WTC11 (cell line): ENCODE data around the gene ITPK1. TPM values are rescaled to one million over a fixed set of nuclear protein-coding genes. Genes with fewer than 3 reads are reported as not detected.

Experiments
- ATAC-seq: fragments of 200-7000 bp; cut with Tn5 transposase; 2 replicates; pipeline ENCODE4 v1.10.0; 2021; ENCODE audit warnings: mild to moderate bottlenecking, moderate library complexity
- Bru-seq: library from RNA; stranded (reverse); fragments of 400-500 nt; gene quantifications from one replicate; lab custom pipeline; 2021; lab: Mats Ljungman, UMichigan
- CTCF ChIA-PET: fragments of 300-600 bp; sonication (Branson Sonifier 250); formaldehyde crosslinking; loops from one replicate; lab custom pipeline; 2021; ENCODE audit warnings: antibody characterized with exemption; lab: Charles Lee
- POLR2A ChIA-PET: fragments of 350-600 bp; sonication (Branson Sonifier 250); formaldehyde crosslinking; loops from one replicate; lab custom pipeline; 2021; ENCODE audit warnings: antibody characterized with exemption; lab: Charles Lee
- DNase-seq: peaks from one replicate; pipeline ENCODE4 v3.0.0; 2021; ENCODE audit warnings: low spot score
- H3K27ac Mint-ChIP-seq: 2 replicates; pipeline ENCODE4 v1.8.0; 2021; ENCODE audit warnings: mixed read lengths
- H3K27me3 Mint-ChIP-seq: 2 replicates; pipeline ENCODE4 v1.8.0; 2021; ENCODE audit warnings: low read depth, mild to moderate bottlenecking, moderate library complexity, mixed read lengths
- H3K36me3 Mint-ChIP-seq: 2 replicates; pipeline ENCODE4 v1.8.0; 2021; ENCODE audit warnings: mixed read lengths
- H3K4me1 Mint-ChIP-seq: 2 replicates; pipeline ENCODE4 v1.8.0; 2022; ENCODE audit warnings: mixed read lengths
- H3K4me3 Mint-ChIP-seq: 2 replicates; pipeline ENCODE4 v1.8.0; 2021; ENCODE audit warnings: mild to moderate bottlenecking, moderate library complexity, mixed read lengths
- H3K9me3 Mint-ChIP-seq: 2 replicates; pipeline ENCODE4 v1.8.0; 2021; ENCODE audit warnings: mixed read lengths
- CTCF ChIP-seq: fragments of 200-600 bp; IDR thresholded peaks from 2 replicates; pipeline ENCODE4 v1.8.0; 2022; ENCODE audit warnings: antibody characterized with exemption
- E2F5 ChIP-seq: sonication (generic); formaldehyde crosslinking; IDR thresholded peaks from 2 replicates; pipeline ENCODE4 v1.8.1; 2022; ENCODE audit warnings: mild to moderate bottlenecking, moderate library complexity, missing genetic modification reagents
- HMGXB4 ChIP-seq: sonication (generic); formaldehyde crosslinking; IDR thresholded peaks from 2 replicates; pipeline ENCODE4 v1.8.1; 2023; ENCODE audit warnings: mild to moderate bottlenecking, moderate library complexity, missing genetic modification reagents
- MXD4 ChIP-seq: fragments of 250-450 bp; sonication (Bioruptor Pico); IDR thresholded peaks from 2 replicates; pipeline ENCODE4 v1.8.0; 2021; ENCODE audit warnings: mild to moderate bottlenecking, moderate library complexity, borderline replicate concordance
- NR3C1 ChIP-seq: sonication (generic); formaldehyde crosslinking; conservative IDR thresholded peaks from 2 replicates; pipeline ENCODE4 v1.8.1; 2023; ENCODE audit warnings: low read depth, mild to moderate bottlenecking, missing genetic modification reagents
- SP1 ChIP-seq: sonication (generic); formaldehyde crosslinking; conservative IDR thresholded peaks from 2 replicates; pipeline ENCODE4 v1.8.1; 2022; ENCODE audit warnings: missing genetic modification reagents
- ZMAT4 ChIP-seq: fragments of 250-450 bp; sonication (Bioruptor Pico); IDR thresholded peaks from 2 replicates; pipeline ENCODE4 v1.9.0; 2021; ENCODE audit warnings: mild to moderate bottlenecking
- ZNF121 ChIP-seq: sonication (generic); formaldehyde crosslinking; IDR thresholded peaks from 2 replicates; pipeline ENCODE4 v1.8.0; 2023; ENCODE audit warnings: missing genetic modification reagents
- ZNF219 ChIP-seq: sonication (generic); formaldehyde crosslinking; IDR thresholded peaks from 2 replicates; pipeline ENCODE4 v1.8.0; 2023; ENCODE audit warnings: missing genetic modification reagents, mild to moderate bottlenecking, borderline replicate concordance
- ZNF317 ChIP-seq: sonication (generic); formaldehyde crosslinking; IDR thresholded peaks from 2 replicates; pipeline ENCODE4 v1.8.1; 2023; ENCODE audit warnings: low read depth, mild to moderate bottlenecking, moderate library complexity, missing genetic modification reagents, borderline replicate concordance
- ZNF423 ChIP-seq: fragments of 250-450 bp; sonication (Bioruptor Pico); IDR thresholded peaks from 2 replicates; pipeline ENCODE4 v2.1.2; 2022; ENCODE audit warnings: mild to moderate bottlenecking, moderate library complexity
- long read RNA-seq, 3 experiments: library from RNA in 1 of 3; library from capped mRNA in 1 of 3; library from polyadenylated mRNA in 1 of 3; unstranded in 2 of 3; stranded (forward) in 1 of 3; transcript quantifications; one replicate each; pipeline ENCODE4 v2.0.0, GENCODE V29; 2021
- total RNA-seq: library from RNA; stranded (reverse); gene quantifications from 3 replicates; pipeline ENCODE4 v1.2.3, GENCODE V29; 2021
- TF ChIP-seq, protein P1 (sequence below): sonication (generic); formaldehyde crosslinking; IDR thresholded peaks from 2 replicates; pipeline ENCODE4 v1.8.0; 2023; ENCODE audit warnings: missing genetic modification reagents, mild to moderate bottlenecking, borderline replicate concordance
- TF ChIP-seq, protein P2 (sequence below): sonication (generic); formaldehyde crosslinking; IDR thresholded peaks from 2 replicates; pipeline ENCODE4 v1.8.0; 2022; ENCODE audit warnings: mild to moderate bottlenecking, missing genetic modification reagents
- TF ChIP-seq, protein P3 (sequence below): fragments of 250-450 bp; sonication (Bioruptor Pico); IDR thresholded peaks from 2 replicates; pipeline ENCODE4 v1.9.0; 2021; ENCODE audit warnings: mild to moderate bottlenecking, borderline replicate concordance

The ITPK1 gene
- total RNA-seq, result 116 to 144 TPM (median 121 TPM) in 3 replicates
- percentile 68 among the genes with signal in this experiment for Bru-seq, nascent RNA
- long read RNA-seq, experiment 1, full-length matches to known transcripts, result 123 of 384 reads
- long read RNA-seq, experiment 1, partial matches to known transcripts, result 211 of 384 reads
- long read RNA-seq, experiment 1, other reads (novel, unspliced or antisense), result 50 of 384 reads
- long read RNA-seq, experiment 2, full-length matches to known transcripts, result 8 of 130 reads
- long read RNA-seq, experiment 2, partial matches to known transcripts, result 48 of 130 reads
- long read RNA-seq, experiment 2, other reads (novel, unspliced or antisense), result 74 of 130 reads
- long read RNA-seq, experiment 3, partial matches to known transcripts, result 0 of 1 reads
- long read RNA-seq, experiment 3, other reads (novel, unspliced or antisense), result 1 of 1 reads

DNA sequence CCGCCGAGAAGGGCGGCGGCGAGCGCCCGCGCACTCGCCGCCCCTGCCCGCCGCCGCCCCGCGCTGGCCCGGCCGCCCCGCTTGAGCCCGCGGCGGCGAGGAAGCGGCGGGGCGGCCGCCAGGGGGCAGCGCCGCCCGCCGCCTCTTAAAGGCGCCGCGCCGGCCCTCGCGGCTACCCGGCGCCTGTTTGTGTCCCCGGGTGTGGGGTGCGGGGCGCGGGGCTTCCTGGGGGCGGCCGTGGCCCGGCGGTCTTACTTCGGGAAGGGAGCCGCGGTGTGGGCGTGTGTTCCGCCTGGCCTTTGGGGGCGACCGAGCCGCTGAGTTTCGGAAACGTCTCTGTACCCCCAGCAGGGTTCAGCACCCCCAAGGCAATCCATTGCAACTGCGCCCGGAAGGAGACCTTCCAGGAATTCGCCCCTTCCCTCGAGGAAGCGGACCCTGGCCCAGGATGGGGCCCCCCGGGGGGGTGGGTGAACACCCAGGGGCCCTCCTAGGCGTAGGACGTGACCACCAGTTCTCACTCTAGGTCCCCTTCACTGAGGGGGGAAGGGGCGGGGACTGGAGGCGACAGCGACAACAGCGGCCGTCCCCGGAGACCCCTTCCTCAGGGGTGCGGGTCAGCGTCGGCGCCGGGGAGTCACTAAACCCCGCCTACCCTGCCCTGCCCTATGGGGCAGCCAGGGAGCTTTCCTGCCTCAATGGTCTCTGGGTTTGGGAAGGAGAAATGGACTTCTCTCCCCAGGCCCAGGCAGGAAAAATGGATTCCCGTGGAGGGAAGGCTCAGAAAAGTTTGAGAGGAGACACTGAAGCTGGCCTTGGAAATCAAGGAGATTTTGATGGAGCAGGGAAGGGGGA, at the start of gene ITPK1:
Gene ITPK1, minus strand, starts transcription at position 105 of the 855 bp plus-strand sequence. CDS start 762 bp downstream, outside the sequence.
- Mint-ChIP-seq H3K4me3 (peak within 1 kb of the TSS; percentile 86), H3K4me1 (peaks cover 34% of the 10 kb centered on the region), H3K27ac (0 out of 2 replicates have a peak within 1 kb of the TSS, but pooled peaks have one; percentile 19), H3K9me3 (no peaks in the 10 kb centered on the region), H3K36me3 (no peaks in the 10 kb centered on the region), H3K27me3 (no peaks in the 10 kb centered on the region; the same call in 1 of the 2 replicates)
- CTCF ChIA-PET, result interaction anchor here (0.6 to 5.4 kb wide), 22 partner anchors 9 to 429 kb away, joined by 3 to 131 read pairs (median 5); partner anchors contain the start of genes GON7, LYSET and MOAP1
- peak; percentile 45 for ATAC-seq
- POLR2A ChIA-PET, result interaction anchor here (3.1 kb wide), 1 partner anchor 91 kb away, joined by 9 read pairs; the partner anchor contains the start of genes GON7 and UBR7
- DNase-seq, result peak; percentile 52
- no peak for TF ChIP-seq MXD4
- TF ChIP-seq ZNF219, result no peak
- peak; percentile 58; the same call in 1 of the 2 replicates for TF ChIP-seq ZNF423 (CRISPR knock-in tag)
- no peak for TF ChIP-seq ZNF121 (CRISPR knock-in tag)
- peak; percentile 34; the same call in 1 of the 2 replicates for TF ChIP-seq HMGXB4
- no peak for TF ChIP-seq ZMAT4 (CRISPR knock-in tag)
- no peak for TF ChIP-seq SP1 (CRISPR knock-in tag)
- peak; percentile 36; the same call in 1 of the 2 replicates for TF ChIP-seq E2F5 (CRISPR knock-in tag)
- TF ChIP-seq, protein P1, sequence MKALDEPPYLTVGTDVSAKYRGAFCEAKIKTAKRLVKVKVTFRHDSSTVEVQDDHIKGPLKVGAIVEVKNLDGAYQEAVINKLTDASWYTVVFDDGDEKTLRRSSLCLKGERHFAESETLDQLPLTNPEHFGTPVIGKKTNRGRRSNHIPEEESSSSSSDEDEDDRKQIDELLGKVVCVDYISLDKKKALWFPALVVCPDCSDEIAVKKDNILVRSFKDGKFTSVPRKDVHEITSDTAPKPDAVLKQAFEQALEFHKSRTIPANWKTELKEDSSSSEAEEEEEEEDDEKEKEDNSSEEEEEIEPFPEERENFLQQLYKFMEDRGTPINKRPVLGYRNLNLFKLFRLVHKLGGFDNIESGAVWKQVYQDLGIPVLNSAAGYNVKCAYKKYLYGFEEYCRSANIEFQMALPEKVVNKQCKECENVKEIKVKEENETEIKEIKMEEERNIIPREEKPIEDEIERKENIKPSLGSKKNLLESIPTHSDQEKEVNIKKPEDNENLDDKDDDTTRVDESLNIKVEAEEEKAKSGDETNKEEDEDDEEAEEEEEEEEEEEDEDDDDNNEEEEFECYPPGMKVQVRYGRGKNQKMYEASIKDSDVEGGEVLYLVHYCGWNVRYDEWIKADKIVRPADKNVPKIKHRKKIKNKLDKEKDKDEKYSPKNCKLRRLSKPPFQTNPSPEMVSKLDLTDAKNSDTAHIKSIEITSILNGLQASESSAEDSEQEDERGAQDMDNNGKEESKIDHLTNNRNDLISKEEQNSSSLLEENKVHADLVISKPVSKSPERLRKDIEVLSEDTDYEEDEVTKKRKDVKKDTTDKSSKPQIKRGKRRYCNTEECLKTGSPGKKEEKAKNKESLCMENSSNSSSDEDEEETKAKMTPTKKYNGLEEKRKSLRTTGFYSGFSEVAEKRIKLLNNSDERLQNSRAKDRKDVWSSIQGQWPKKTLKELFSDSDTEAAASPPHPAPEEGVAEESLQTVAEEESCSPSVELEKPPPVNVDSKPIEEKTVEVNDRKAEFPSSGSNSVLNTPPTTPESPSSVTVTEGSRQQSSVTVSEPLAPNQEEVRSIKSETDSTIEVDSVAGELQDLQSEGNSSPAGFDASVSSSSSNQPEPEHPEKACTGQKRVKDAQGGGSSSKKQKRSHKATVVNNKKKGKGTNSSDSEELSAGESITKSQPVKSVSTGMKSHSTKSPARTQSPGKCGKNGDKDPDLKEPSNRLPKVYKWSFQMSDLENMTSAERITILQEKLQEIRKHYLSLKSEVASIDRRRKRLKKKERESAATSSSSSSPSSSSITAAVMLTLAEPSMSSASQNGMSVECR (CRISPR knock-in tag), result 0 out of 2 replicates have a peak, but pooled peaks have one; percentile 30
- TF ChIP-seq ZNF317 (CRISPR knock-in tag), result no peak
- peak; percentile 63 for TF ChIP-seq CTCF

GRCh38 chr14:93163564-93163963, 47.8 kb upstream of the ITPK1 start:
- peaks cover 3% of the 10 kb centered on the region; the same call in 1 of the 2 replicates for H3K27me3 Mint-ChIP-seq
- H3K4me1 Mint-ChIP-seq, result peaks cover 4% of the 10 kb centered on the region
- H3K27ac Mint-ChIP-seq, result no peak overlapping the region
- ATAC-seq, result no peak
- no peaks in the 10 kb centered on the region for H3K36me3 Mint-ChIP-seq
- no peak overlapping the region for H3K4me3 Mint-ChIP-seq
- H3K9me3 Mint-ChIP-seq, result no peaks in the 10 kb centered on the region
- no peak for DNase-seq
- CTCF ChIA-PET, result no interaction called here
- POLR2A ChIA-PET, result no interaction called here
- TF ChIP-seq, protein P2, sequence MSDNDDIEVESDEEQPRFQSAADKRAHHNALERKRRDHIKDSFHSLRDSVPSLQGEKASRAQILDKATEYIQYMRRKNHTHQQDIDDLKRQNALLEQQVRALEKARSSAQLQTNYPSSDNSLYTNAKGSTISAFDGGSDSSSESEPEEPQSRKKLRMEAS, result no peak
- TF ChIP-seq NR3C1 (CRISPR knock-in tag), result no peak
- TF ChIP-seq, protein P3, sequence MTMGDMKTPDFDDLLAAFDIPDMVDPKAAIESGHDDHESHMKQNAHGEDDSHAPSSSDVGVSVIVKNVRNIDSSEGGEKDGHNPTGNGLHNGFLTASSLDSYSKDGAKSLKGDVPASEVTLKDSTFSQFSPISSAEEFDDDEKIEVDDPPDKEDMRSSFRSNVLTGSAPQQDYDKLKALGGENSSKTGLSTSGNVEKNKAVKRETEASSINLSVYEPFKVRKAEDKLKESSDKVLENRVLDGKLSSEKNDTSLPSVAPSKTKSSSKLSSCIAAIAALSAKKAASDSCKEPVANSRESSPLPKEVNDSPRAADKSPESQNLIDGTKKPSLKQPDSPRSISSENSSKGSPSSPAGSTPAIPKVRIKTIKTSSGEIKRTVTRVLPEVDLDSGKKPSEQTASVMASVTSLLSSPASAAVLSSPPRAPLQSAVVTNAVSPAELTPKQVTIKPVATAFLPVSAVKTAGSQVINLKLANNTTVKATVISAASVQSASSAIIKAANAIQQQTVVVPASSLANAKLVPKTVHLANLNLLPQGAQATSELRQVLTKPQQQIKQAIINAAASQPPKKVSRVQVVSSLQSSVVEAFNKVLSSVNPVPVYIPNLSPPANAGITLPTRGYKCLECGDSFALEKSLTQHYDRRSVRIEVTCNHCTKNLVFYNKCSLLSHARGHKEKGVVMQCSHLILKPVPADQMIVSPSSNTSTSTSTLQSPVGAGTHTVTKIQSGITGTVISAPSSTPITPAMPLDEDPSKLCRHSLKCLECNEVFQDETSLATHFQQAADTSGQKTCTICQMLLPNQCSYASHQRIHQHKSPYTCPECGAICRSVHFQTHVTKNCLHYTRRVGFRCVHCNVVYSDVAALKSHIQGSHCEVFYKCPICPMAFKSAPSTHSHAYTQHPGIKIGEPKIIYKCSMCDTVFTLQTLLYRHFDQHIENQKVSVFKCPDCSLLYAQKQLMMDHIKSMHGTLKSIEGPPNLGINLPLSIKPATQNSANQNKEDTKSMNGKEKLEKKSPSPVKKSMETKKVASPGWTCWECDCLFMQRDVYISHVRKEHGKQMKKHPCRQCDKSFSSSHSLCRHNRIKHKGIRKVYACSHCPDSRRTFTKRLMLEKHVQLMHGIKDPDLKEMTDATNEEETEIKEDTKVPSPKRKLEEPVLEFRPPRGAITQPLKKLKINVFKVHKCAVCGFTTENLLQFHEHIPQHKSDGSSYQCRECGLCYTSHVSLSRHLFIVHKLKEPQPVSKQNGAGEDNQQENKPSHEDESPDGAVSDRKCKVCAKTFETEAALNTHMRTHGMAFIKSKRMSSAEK (CRISPR knock-in tag), result no peak
